AG09309 (cell line): ENCODE measurements around the gene NDUFA7.
"Not testable (repeated sequence)": the region's sequence is repeated elsewhere in the genome, so short reads cannot be mapped to it uniquely, and the experiment has no call there.

Experiments
- DNase-seq: peaks from one replicate; pipeline ENCODE4 v3.0.0-alpha.2; 2010; ENCODE audit warnings: low read depth
- H3K4me3 ChIP-seq: 2 replicates; pipeline ENCODE4 v1.5.1; 2011; ENCODE audit warnings: mild to moderate bottlenecking, low read depth, low read length, moderate library complexity; ENCODE audit not compliant: control insufficient read depth
- CTCF ChIP-seq: IDR thresholded peaks from 2 replicates; pipeline ENCODE4 v1.5.1; 2011; ENCODE audit warnings: mild to moderate bottlenecking, low read depth, low read length, inconsistent platforms; ENCODE audit not compliant: insufficient read depth, control insufficient read depth; ENCODE audit errors: missing control alignments

The NDUFA7 gene

GRCh38 chr19:8324186-8325050 is 3.2 kb upstream of the NDUFA7 start:
- no peak for DNase-seq

DNA sequence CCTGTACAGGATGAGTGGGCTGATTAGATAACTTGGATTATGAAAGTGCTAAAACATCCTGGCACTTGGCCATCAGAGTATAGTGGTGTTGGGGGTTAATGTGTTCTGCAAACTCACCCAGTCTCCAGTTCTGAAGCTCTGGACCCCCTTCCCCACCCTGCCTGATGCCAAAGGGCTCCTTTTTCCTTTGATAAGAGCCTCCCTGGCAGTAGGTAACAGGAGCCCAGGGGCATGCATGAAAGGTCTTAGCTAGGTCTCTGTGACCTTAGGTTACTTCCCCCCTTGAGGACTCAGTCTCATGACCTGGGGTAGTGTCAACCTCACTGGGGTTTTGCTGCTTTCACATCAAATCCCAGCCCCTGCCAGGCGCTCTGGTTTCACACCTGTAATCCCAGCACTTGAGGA is 2.6 kb upstream of the NDUFA7 start:
- no peak overlapping the region for H3K4me3 ChIP-seq
- TF ChIP-seq CTCF: no peak
- DNase-seq: no peak

More at GRCh38 chr19:8324186-8325050, 3.2 kb upstream of the NDUFA7 start:
- H3K4me3 ChIP-seq: no peak overlapping the region
- TF ChIP-seq CTCF: no peak

DNA sequence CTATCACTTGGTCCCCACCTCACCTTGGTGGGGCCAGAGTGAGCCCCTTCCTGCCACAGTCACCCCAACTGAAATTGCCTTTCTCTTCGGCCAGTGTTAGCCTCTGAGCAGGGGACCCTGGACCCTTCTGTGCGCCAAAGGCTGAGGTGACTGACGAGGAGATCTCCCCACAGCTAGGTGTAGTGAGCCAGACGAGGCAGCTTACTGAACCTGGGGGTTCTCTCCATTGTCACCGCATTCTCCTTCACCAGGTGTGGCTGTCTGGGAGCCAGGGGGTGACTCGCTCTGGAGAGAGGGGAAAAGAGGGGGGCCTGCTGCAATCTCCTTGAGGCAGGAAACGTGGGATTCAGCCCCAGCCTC is 1.4 kb upstream of the NDUFA7 start:
- H3K4me3 ChIP-seq: peak overlapping the region; percentile 100
- DNase-seq: no peak
- no peak for TF ChIP-seq CTCF

DNA sequence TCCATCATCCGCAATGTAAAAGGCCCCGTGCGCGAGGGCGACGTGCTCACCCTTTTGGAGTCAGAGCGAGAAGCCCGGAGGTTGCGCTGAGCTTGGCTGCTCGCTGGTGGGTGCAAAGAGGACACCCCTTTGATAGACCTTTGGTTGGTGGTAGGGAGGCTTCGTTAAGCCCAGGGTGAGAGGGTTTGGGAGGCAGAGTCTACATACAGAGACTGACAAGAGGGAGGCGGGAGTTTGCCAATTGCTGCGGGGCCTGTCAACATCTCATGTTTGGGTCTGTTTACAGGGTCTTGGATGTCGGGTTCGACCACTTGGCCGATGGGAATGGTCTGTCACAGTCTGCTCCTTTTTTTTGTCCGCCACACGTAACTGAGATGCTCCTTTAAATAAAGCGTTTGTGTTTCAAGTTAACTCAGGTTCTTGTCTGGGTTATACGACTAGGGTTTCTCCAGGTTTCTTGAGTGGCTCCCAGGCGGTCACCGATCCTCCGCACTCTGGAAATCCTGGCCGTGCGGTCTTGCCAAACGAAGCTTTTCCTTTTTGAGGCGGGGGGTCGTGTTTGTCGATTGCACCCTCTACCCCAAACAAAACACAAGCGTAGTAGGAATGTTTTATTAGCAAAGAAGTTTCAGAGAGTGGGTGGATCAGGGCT is 937 bp upstream of the NDUFA7 start:
- DNase-seq: no peak
- TF ChIP-seq CTCF: no peak

GRCh38 chr19:8320564-8321066 is 560 bp downstream of the NDUFA7 start:
- DNase-seq: no peak
- peak overlapping the region; percentile 100 for H3K4me3 ChIP-seq
- TF ChIP-seq CTCF: no peak

More for the DNA sequence above, 937 bp upstream of the NDUFA7 start:
- H3K4me3 ChIP-seq: peak overlapping the region; percentile 100

GRCh38 chr19:8319807-8320520 is 1.2 kb downstream of the NDUFA7 start:
- TF ChIP-seq CTCF: no peak
- no peak for DNase-seq

DNA sequence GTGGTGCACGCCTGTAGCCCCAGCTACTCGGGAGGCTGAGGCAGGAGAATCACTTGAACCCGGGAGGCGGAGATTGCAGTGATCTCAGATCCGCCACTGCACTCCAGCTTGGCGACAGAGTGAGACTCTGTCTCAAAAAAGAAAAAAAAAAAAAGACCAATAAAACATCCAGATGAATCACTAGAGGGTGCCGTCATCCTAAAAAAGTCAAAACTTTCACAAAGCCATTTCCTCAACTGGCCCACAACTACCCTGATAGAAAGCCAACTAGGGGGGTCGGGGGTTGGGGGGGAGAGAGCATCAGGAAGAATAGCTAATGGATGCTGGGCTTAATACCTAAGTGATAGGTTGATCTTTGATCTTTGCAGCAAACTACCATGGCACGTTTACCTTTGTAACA is 2.3 kb downstream of the NDUFA7 start:
- not testable (repeated sequence) for H3K4me3 ChIP-seq, DNase-seq

More at GRCh38 chr19:8319807-8320520, 1.2 kb downstream of the NDUFA7 start:
- H3K4me3 ChIP-seq: peak overlapping the region; percentile 100
